GM20000 (cell line): ENCODE measurements around the gene RABEPK.
"Not testable (repeated sequence)": the region's sequence is repeated elsewhere in the genome, so short reads cannot be mapped to it uniquely, and the experiment has no call there.

Source experiments
- DNase-seq: peaks from one replicate; pipeline ENCODE4 v3.0.0; 2012; ENCODE audit warnings: low spot score
- TF ChIP-seq, protein P1 (sequence below): IDR thresholded peaks from 2 replicates; pipeline ENCODE4 v1.5.1; 2012; ENCODE audit warnings: mild to moderate bottlenecking, control low read depth; ENCODE audit errors: extremely low read depth, missing control alignments

Gene RABEPK

GRCh38 chr9:125166762-125167161 lies 33.6 kb upstream of the RABEPK start:
- TF ChIP-seq, protein P1, sequence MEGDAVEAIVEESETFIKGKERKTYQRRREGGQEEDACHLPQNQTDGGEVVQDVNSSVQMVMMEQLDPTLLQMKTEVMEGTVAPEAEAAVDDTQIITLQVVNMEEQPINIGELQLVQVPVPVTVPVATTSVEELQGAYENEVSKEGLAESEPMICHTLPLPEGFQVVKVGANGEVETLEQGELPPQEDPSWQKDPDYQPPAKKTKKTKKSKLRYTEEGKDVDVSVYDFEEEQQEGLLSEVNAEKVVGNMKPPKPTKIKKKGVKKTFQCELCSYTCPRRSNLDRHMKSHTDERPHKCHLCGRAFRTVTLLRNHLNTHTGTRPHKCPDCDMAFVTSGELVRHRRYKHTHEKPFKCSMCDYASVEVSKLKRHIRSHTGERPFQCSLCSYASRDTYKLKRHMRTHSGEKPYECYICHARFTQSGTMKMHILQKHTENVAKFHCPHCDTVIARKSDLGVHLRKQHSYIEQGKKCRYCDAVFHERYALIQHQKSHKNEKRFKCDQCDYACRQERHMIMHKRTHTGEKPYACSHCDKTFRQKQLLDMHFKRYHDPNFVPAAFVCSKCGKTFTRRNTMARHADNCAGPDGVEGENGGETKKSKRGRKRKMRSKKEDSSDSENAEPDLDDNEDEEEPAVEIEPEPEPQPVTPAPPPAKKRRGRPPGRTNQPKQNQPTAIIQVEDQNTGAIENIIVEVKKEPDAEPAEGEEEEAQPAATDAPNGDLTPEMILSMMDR: no peak
- no peak for DNase-seq

DNA sequence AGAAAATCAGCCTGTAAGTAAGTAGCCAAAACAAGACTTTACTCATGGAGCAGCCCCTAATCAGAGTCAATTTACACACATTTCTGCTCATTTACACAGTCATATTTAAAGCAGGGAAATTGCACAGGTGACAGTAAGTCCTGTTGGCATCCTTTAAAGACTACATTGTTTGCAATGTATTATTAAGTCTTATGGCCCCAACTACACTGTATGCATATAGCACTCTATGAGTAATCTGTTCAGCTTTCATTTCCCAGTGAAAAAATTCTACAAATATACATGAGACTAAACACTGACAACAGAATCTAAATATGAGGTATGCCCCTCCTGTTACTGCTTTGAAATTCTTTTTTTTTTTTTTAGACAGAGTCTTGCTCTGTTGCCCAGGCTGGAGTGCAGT lies 30.4 kb upstream of the RABEPK start:
- no peak for DNase-seq
- TF ChIP-seq, protein P1: no peak

DNA sequence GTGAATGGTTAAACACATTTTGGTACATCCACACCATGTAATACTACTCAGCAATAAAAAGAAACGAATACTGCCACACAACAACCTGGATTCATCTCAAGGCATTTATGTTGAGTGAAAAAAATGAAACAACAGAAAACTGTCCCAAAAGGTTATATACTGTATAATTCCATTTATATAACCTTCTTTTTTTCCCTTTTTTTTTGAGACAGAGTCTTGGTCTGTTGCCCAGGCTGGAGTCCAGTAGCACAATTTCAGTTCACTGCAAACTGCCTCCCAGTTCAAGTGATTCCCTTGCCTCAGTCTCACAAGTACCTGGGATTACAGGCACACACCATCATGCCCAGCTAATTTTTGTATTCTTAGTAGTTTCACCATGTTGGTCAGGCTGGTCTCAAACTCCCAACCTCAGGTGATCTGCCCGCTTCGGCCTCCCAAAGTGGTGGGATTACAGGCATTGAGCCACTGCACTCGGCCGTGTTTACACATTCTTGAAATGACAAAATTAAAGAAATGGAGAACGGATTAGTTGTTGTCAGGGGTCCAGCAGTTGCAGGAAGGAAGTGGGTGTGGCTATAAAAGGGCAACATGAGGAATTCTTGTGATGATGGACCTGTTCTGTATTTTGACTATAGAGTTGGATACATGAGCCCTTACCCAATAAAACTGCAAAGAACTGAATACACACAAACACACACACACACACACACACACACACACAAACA lies 28.1 kb upstream of the RABEPK start:
- TF ChIP-seq, protein P1: no peak
- no peak for DNase-seq

DNA sequence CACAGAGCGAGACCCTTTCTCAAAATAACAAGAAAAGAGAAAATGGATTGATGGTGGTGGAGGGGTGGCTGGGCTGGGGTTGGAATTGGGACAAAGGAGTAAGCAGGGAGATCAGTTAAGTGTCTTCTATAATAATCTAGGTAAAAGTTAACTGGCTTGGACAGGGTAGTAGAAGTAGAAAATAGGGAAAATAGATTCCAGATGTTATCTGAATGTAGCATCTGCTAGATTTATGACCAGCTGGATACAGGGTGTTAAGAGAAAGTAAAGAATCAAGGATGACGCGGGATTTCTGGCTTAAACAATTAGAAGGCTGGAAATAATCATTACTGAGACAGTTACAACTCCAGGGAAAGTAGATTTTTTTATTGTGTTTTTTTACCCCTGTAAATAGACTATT lies 23.7 kb upstream of the RABEPK start:
- TF ChIP-seq, protein P1: no peak
- no peak for DNase-seq

DNA sequence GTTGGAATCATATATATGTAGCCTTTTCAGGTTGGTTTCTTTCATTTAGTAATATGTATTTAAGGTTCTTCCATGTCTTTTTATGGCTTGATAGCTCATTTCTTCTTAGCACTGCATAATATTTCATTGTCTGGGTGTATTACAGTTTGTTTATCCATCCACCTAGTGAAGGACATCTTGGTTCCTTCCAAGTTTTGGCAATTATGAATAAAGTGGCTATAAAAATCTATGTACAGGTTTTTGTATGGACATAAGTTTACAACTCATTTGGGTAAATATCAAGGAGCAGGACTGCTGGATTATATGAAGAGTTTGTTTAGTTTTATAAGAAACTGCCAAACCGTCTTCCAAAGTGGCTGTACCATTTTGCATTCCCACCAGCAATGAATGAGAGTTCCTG lies 22.5 kb upstream of the RABEPK start:
- TF ChIP-seq, protein P1: no peak
- DNase-seq: no peak

DNA sequence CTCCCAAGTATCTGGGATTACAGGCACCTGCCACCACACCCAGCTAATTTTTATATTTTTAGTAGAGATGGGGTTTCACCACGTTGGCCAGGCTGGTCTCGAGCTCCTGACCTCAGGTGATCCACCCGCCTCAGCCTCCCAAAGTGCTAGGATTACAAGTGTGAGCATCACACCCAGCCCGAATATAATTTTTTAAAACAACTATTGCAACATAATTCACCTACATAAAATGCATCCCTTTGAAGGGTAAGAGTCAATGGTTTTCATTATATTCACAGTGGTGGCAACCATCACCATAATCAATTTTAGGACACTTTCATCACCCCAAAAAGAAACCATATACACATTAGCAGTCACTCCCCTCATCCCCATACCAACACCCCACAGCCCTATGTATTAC lies 20.6 kb upstream of the RABEPK start:
- not testable (repeated sequence) for DNase-seq

- DNase-seq: no peak
- TF ChIP-seq, protein P1: no peak
Observed at GRCh38 chr9:125180876-125181275, 19.5 kb upstream of the RABEPK start.

DNA sequence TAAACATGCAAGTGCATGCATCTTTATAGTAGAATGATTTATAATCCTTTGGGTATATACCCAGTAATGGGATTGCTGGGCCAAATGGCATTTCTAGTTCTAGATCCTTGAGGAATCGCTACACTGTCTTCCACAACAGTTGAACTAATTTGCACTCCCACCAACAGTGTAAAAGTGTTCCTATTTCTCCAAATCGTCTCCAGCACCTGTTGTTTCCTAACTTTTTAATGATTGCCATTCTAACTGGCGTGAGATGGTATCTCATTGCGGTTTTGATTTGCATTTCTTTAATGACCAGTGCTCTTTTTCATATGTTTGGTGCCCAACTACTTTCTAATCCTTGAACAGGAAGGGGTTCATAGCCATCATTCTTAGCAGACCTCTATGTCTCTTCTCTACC lies 18.6 kb upstream of the RABEPK start:
- not testable (repeated sequence) for DNase-seq
